ENCODE measurements around the gene ATG2A. TPM values are rescaled to one million over a fixed set of nuclear protein-coding genes. Genes with fewer than 3 reads are reported as not detected.

Gene ATG2A
- total RNA-seq, 1 donor from 2014 or later: 7.3 TPM

DNA sequence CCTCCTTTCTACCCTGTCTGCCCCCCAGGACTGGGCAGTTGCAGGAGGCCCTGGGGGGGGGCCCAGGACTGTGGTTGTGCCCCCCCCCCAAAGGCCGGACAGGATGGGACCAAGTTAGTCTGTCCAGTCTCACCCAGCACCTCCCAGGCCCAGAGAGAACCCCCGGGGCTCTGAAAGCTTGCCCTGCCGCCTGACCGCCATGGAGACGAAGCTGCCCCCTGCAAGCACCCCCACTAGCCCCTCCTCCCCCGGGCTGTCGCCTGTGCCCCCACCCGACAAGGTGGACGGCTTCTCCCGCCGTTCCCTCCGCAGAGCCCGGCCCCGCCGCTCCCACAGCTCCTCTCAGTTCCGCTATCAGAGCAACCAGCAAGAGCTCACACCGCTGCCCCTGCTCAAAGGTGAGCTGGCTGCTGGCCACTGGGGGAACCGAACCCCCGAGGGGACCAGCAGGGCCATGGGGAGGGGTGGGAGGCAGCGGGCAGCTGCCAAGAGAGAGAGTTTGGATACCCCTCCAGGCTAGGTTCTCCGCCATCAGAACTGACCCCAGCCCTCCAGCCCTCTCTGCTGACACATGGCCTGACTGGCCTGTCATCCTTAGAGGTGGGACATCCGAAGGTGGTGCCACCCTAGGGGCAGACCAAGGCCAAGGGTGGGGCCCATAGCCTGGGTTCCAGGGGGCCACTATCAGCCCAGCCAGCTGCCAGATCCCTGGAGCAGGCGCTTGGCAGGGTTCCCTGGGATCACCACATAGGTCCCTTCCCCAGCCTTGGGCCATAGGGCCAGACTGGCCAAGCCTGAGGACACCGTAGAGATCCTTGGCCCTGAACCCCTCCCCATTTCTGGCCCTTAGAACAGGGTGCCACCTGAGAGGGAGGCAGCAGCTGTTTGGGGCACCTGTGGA, 8.8 kb upstream of the ATG2A start:
- DNase-seq (ENCODE audit: low spot score in 2 of 2) (peak in 1 of 2 donors; percentile 22), FAIRE-seq (no peak)

DNA sequence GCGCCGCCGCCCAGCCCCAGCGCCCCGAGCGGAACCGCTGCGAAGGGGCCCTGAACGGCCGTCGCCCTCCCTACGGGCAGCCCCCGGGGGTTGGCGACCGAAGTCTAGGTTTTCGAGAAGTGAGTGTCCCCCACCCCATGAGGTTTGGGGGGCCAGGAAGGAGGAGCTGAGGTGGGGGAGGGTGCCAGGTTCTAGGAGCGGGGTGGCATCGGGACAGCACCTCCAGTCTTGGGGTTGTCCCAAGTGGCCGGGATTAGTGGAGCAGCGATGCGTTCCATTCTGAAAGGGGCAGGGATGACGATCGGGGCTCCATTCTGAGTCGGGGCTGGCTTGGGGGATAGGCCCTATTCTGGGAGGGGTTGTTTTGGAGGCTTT, 7.9 kb upstream of the ATG2A start:
- DNase-seq (ENCODE audit: low spot score in 2 of 2): peak; percentile 47 to 64
- no peak for FAIRE-seq

DNA sequence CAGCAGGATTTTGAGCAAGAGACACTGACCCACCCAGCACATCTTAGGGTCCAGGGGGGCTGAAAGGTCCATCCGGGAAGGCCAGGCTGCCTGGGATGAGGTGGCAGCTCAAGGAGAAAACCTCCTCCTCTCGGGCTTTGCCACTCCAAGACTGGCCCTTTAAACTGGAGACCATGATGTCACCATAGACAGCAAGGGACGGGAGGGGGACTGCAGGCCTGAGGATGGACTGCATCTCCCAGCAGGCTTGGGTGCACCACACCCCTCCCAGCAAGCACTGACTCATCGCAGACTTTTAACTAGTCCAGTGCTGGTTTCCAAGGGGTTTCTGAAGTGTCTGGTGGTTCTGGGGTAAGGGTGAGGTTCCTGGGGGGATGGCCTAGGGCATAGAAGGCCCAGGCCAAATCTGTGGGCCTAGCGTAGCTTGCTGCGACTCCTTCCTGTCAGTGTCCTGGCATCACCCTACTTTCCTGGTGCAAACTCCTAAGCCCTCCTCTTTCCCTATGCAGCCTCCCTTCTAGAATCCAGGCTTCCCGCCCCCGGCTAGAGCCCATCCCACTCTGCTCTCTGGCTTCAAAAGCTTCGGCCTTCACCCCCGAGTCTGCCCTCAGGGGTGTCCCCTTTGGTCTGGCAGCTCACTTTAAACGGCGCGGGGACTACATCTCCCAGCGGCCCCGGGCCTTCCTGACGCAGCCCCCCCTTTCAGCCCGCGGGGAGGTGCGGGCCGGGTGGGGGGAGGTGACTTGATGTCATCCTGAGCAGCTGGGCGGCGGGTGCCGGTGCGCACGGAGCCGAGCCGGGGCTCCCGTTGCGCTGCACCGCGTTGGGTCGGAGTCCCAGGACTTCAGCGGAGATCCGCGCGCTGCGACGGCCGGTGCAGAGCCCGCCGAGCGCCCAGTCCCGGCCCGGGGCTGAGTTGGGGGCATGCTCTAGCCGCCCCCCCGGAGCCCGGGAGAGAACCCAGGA, 7.2 kb upstream of the ATG2A start, which contains the start of gene PPP2R5B:
TSS of gene PPP2R5B (plus strand) at position 746 of the 966 bp plus-strand sequence. CDS start 1,046 bp downstream, outside the sequence.
- DNase-seq (ENCODE audit: low spot score in 2 of 2): peak; percentile 98
- peak; percentile 30 for FAIRE-seq

DNA sequence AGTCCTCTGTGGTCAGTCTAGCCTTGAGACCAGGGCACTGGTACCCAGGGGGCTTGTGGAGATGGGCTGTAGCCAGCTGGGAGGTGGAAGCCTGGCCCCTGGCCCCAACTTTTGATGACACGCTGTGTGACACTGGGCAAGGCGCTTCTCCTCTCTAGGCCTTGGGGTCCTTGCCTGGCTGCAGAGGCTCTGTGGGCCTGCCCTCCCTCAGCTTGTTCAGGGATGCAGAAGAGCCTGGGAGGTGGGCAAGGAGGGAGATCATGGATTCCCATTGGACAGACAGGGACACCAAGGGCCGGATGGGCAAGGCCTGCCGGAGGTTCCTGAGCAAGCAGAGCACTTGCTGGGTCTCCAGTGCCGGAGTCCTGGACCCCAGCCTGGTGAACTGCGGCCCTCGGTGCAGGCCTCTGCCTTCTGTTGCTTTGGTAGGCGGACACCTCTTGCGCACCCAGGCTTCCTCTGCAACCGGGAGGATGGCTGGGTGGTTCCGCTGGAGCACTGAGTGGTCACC, 6.2 kb upstream of the ATG2A start:
- DNase-seq (ENCODE audit: low spot score in 2 of 2): no peak
- FAIRE-seq: no peak

DNA sequence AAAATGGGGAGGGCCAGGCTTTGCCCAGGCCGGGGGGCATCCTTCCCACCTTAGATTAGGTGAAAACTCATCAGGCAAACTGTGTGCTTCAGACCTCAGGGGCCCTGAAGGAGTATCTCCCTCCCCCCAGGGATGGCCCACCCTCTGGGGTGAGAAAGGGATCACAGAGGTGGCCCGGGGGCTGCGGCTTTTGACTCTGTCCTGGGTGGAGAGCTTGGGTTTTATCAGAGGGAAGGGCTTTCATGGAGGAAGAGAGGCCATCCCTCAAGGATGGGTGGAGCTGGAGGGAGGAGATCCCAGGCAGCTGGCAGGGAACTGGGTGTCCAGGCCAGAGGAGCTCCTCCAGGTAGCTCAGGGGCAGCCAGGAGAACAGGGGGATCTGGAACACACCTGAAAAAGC, 4.4 kb upstream of the ATG2A start:
- no peak for DNase-seq (ENCODE audit: low spot score in 2 of 2)
- no peak for FAIRE-seq

DNA sequence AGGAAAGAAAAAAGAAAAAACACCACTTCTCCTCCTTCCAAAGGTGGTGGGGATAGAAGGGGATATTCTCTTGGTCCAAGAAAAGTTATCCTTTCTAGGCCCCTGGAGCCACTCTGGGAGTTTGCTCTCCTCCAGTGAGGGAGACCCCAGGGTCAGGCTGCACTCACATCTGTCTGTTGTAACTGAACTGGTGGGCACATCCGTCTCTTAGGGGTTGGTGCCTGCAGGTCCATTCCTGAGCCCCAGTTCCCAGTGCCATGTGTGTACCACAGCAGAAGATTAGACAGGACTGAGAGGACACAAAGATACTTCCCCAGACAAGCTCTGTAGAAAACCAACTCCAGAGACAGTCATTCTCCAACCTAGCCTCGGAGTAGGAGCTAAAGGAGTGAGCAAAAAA, 3.1 kb upstream of the ATG2A start:
- DNase-seq (ENCODE audit: low spot score in 2 of 2): no peak
- no peak for FAIRE-seq

DNA sequence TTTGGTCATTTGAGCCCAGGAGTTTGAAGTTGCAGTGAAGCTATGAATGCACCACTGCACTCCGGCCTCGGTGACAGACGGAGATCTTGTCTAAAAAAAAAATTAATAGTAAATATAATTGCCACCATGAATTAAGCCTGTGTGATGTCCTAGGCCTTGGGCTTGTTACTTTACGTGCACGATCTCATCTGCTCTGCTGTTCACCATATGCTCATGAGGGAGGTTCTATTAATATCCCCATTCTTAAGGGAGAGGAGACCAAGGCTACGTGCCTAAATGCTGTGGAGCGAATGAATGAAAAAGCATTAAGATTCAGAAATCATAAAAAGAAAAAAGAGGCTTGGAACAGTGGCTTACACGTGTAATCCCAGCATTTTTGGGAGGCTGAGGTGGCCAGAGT, 2.6 kb upstream of the ATG2A start:
- DNase-seq (ENCODE audit: low spot score in 2 of 2) (no peak), FAIRE-seq (no peak)

DNA sequence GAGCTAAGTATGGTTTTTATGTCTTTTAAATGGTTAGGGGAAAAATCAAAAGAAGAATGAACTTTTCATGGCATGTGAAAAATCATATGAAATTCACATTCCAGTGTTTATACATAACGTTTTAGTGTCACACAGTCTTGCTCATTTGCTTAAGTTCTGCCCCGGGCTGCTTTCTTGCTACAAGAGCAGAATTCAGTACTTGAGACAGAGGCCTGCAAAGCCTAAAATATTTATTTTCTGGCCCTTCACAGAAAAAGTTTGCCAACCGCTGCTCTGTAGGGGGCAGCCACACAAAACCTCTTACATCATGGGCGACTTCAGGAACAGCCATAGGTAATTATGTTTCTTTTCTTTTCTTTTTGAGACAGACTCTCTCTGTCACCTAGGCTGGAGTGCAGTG, 1.0 kb upstream of the ATG2A start:
- DNase-seq (ENCODE audit: low spot score in 2 of 2): no peak
- no peak for FAIRE-seq

DNA sequence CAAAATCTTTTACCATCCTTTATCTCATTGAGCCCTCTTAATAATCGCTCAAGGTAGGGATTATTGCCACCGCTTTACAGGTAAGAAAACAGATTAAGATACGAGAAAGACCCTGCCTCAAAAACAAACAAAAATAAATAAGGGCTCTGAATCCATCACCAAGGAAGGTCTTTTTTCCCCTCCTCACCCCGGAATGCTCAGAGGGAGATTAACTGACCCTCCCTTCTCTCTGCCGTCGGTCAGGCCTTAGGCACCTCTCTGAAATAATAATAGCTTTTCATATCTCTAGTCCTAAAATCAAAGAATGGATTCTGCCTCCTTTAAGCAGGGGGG, 620 bp upstream of the ATG2A start:
- DNase-seq (ENCODE audit: low spot score in 2 of 2) (no peak), FAIRE-seq (no peak)

DNA sequence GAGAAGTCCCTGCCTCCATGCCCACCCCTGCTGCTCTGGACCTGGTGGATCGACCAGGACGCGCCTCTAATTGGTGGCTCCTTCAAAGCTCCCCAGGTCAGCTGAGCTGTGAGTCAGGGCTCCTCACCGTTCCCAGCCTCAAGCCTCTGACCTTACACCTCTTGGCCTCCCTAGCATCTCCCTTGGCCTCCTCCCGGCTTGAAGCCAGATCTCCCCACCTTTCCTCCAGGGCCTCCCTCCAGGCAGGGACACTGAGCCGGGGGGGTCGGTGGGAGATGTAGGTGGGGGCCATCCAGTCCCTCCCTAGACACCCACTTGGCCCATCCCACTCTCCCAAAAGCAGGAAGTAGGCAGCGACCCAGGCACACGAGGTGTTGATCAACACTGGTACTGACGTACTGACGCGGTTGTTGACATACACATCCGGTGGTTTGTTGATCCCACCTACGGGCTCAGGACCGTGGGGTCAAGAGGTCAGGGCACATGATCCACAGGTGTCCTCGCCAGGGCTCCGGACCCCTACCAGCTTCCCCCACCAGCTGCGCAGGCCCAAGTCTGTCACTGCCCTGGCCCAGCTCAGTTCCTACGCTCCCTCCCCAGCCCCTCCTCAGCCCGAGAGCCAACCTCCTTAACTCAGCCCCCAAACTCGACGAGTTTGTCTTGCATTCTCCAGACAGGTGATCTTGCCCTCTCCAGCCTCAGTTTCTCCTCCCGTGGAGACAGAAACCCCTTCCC, 802 bp downstream of the ATG2A start:
- FAIRE-seq (no peak), DNase-seq (ENCODE audit: low spot score in 2 of 2) (peak in 1 of 2 donors; percentile 51)

DNA sequence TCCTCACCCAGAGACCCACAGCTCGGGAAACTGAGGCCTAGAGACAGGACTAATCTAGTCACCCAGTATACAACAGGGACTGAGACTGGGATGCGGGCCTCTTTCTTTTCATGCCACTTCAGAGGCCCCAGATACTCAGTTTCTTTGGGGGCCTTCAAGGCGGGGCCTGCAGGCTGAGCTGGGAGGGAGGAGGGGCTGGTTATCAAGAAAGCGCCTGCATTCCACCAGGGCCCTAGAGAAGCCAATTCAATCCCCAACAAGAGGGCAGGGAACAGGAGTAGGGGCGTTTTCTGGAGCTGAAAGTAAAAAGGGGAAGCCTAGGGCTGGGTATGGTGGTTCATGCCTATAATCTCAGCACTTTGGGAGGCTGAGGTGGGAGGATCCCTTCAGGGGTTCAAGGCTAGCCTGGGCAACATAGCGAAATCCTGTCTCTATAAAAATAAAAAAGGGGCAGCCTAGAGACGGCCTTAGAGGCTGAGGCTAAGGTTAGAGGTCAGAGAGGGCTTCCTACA, 1.6 kb downstream of the ATG2A start:
- DNase-seq (ENCODE audit: low spot score in 2 of 2) (no peak), FAIRE-seq (no peak)

DNA sequence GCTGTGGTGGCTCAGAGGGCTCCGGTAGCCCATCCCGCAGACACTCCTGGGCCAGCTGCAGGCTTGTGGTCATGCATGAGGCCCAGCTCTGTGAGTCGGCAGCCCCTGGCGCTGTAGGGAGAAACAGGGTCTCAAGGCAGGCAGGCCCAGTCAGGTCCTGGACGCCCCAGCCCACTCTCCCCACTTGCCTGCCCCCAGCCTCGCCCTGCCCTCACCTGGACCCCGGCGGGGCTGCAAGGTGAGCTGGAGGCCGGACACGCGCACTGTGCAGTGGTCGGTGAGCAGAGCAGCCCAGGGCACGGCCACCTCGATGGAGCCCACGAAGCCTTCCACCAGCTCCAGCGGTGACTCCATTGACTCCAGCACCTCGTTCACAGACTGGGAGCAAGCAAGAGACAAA, 2.9 kb downstream of the ATG2A start:
- DNase-seq (ENCODE audit: low spot score in 2 of 2): no peak
- no peak for FAIRE-seq

DNA sequence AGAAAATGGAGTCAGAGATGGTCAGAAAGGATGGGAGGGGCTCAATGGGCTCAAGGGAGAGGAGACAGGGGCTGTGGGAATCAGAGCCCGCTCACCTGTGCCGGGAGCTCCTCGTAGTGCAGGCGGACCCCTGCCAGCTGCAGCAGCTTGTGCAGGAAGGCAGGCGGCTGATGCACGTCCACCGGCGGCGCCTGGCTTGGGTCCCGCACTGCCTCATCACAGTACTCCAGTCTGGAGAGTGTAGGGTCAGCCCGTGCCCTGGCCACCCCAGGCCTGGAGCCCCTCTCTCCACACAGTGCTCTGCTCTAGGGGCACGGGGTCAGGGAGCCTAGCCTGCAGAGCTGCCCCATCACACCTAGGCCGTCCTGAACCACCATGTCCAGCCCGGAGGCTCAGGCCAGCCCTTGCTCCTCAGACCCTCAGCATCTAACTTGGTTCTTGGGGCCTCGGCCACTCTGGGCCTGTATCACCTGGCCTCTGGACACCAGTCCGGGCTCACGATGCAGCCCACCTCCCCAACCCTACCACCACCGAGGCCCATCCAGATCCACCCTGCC, 3.8 kb downstream of the ATG2A start:
- no peak for DNase-seq (ENCODE audit: low spot score in 2 of 2)

DNA sequence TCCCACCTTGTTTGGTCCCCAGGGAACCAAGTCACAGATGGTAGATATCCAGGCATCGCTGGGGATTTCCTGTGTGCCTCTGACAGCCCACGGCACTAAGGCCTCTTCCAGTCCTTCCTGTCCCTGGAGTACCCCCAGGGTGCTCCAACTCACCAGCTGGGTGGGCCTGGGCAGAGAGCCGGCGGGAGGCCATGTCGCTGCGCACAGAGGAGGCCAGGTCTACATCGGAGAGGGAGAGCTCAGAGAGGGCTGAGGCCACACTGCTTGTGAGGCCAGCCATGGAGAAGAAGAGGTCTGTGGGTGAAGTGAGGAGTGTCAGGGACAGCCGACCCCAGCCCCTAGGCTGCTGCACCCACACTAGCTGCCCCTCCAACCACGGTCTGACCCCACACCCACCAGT, 5.3 kb downstream of the ATG2A start:
- FAIRE-seq (no peak), DNase-seq (ENCODE audit: low spot score in 2 of 2) (no peak)

More for the DNA sequence above, 3.8 kb downstream of the ATG2A start:
- no peak for FAIRE-seq

DNA sequence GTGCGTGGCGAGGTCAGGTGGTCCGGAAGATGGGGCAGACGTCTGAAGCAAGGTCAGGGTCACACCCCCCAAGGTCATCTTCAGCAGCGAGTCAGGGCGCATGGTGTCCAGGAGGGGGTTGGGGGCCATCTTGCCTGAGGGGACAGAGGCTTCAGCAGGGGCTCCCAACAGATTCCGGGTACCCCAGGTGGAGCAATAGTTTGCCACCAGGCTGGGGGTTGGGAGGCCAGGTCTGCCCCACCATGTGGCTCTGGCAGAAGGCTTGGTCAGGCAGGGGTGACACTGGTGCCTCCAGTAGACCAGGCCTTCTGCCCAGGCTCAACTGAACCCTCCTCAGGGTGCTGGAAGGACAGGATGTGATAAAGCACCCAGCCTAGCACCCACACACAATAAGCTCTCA, 5.9 kb downstream of the ATG2A start:
- DNase-seq (ENCODE audit: low spot score in 2 of 2): no peak
- FAIRE-seq: no peak

DNA sequence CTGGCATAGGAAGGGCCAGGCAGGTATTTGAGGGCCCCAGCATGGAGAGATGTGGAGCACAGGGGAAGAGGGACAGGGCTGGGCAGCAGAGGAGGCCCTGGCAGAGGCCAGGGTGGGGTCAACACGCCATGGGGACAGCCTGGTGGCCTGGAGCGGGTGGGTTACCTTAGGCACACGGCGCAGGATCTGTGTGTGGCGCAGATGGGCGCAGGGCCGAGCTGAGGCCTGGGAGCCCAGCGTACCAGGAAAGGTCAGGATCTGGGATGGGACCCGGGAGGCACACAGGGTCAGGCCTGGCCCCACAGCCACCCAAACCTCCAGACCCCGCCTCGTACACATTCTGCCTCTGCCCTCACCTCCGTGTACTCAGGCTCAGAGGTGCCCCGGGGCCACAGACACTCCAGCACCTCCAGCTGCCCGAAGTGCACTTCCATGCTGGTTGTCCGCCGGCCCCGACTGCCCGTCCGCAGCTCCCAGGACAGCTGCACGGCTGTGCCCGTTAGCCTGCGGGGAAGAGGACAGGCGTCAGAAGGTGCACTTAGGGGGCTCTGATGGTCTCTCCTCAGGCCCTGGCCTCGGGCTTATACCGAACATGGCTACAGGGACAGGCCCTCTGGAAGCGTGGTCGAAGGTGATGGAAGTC, 6.4 kb downstream of the ATG2A start:
- FAIRE-seq: no peak

DNA sequence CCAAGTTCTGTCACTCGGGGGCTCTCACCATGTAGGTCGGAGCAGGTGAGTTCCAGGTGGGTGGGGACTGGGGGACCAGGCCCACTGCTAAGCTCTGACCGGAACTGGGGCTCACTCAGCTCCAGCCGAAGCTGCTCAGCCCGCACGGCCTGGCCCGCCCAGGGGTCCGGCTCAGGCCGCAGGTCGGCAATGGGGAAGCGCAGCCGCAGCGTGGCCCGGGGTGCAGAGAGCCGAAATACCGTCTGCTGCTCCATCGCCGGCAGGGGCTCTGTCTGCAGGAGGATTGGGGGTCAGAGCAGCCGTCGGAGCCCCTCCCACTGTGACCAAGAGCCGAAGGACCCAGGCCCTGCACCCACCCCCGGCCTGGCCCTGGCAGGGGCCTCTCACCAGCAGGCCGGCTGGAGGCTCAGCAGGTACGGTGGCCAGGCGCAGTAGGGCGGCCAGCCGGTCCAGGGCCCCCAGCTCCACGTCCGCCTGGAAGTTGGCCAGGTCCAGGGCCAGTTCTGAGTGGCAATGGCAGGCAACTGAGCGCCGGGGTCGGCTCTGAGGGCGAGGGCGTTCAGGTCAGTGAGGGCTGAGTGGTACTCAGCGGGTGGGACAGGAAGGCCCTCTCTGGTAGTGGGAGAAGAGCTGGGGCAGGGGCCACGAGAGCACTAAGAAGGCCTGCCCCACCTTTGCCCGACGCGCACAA, 7.2 kb downstream of the ATG2A start:
- no peak for DNase-seq (ENCODE audit: low spot score in 2 of 2)
- FAIRE-seq: no peak

More for the DNA sequence above, 6.4 kb downstream of the ATG2A start:
- DNase-seq (ENCODE audit: low spot score in 2 of 2): no peak

DNA sequence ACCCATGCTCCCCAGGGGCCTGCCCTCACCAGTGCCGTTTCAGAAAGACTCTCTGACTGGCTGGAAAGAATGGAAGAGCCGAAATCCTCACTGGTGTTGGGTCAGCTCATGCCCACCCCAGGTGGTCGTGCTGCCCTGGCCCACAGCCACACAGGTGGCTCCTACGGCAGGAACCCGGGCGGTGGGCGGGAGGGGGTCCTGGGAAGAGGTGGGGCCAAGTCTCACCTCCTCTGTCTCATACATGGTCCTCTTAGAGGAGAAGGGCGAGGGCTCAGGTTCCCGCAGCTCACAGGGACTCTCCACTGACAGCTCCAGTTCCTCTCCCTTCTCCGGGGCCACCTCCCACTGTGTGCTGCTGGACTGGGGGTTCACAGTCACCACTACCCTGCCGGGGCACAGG, 8.2 kb downstream of the ATG2A start:
- DNase-seq (ENCODE audit: low spot score in 2 of 2) (no peak), FAIRE-seq (no peak)

DNA sequence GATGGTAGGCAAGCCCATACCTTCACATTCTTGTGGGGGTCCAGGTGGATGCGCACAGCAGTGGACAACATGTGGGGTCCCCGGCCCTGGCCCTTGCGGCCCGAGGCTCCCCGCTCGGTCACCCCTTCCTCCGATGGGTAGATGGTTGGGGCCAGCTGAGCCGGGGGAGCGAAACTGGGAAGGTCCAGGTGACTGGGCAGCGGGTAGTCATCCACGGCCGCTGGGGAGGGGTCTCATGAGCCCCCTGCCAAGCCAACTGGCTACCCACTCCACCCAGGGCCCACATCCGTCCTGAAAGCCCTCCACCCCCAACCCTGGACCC, 10.7 kb downstream of the ATG2A start:
- FAIRE-seq: no peak

More for the DNA sequence above, 10.7 kb downstream of the ATG2A start:
- no peak for DNase-seq (ENCODE audit: low spot score in 2 of 2)
